ENCODE results near the gene PROSER2.

PROSER2 gene

GRCh38 chr10:11876805-11877590 lies 53.8 kb downstream of the PROSER2 start:
- DNase-seq (ENCODE audit: low read depth): no peak
- TF ChIP-seq CTCF (conservative IDR thresholded peaks at IDR 0.05; ENCODE audit: control insufficient read depth, insufficient read depth, low read depth, low read length): no peak
- no peak overlapping the region for H3K4me3 ChIP-seq (ENCODE audit: control insufficient read depth, low read depth, low read length)

GRCh38 chr10:11877591-11877905 lies 54.4 kb downstream of the PROSER2 start:
- DNase-seq (ENCODE audit: low read depth): no peak
- H3K4me3 ChIP-seq (ENCODE audit: control insufficient read depth, low read depth, low read length): no peak overlapping the region
- no peak for TF ChIP-seq CTCF (conservative IDR thresholded peaks at IDR 0.05; ENCODE audit: control insufficient read depth, insufficient read depth, low read depth, low read length)

- no peak for TF ChIP-seq CTCF (conservative IDR thresholded peaks at IDR 0.05; ENCODE audit: control insufficient read depth, insufficient read depth, low read depth, low read length)
- no peak for DNase-seq (ENCODE audit: low read depth)
- H3K4me3 ChIP-seq (ENCODE audit: control insufficient read depth, low read depth, low read length): no peak overlapping the region
Observed at GRCh38 chr10:11878776-11879175, 55.6 kb downstream of the PROSER2 start.

GRCh38 chr10:11879387-11880094 lies 56.4 kb downstream of the PROSER2 start:
- DNase-seq (ENCODE audit: low read depth): no peak
- H3K4me3 ChIP-seq (ENCODE audit: control insufficient read depth, low read depth, low read length): no peak overlapping the region
- TF ChIP-seq CTCF (conservative IDR thresholded peaks at IDR 0.05; ENCODE audit: control insufficient read depth, insufficient read depth, low read depth, low read length): no peak

GRCh38 chr10:11880151-11881029 lies 57.2 kb downstream of the PROSER2 start:
- DNase-seq (ENCODE audit: low read depth): no peak
- no peak overlapping the region for H3K4me3 ChIP-seq (ENCODE audit: control insufficient read depth, low read depth, low read length)
- no peak for TF ChIP-seq CTCF (conservative IDR thresholded peaks at IDR 0.05; ENCODE audit: control insufficient read depth, insufficient read depth, low read depth, low read length)

- no peak for DNase-seq (ENCODE audit: low read depth)
- no peak overlapping the region for H3K4me3 ChIP-seq (ENCODE audit: control insufficient read depth, low read depth, low read length)
- no peak for TF ChIP-seq CTCF (conservative IDR thresholded peaks at IDR 0.05; ENCODE audit: control insufficient read depth, insufficient read depth, low read depth, low read length)
Observed at GRCh38 chr10:11881030-11881476, 57.9 kb downstream of the PROSER2 start.
